ENCODE measurements around the gene VPS26C.

GRCh38 chr21:37182222-37182621 lies 84.9 kb downstream of the VPS26C start:
- TF ChIP-seq, protein P1, sequence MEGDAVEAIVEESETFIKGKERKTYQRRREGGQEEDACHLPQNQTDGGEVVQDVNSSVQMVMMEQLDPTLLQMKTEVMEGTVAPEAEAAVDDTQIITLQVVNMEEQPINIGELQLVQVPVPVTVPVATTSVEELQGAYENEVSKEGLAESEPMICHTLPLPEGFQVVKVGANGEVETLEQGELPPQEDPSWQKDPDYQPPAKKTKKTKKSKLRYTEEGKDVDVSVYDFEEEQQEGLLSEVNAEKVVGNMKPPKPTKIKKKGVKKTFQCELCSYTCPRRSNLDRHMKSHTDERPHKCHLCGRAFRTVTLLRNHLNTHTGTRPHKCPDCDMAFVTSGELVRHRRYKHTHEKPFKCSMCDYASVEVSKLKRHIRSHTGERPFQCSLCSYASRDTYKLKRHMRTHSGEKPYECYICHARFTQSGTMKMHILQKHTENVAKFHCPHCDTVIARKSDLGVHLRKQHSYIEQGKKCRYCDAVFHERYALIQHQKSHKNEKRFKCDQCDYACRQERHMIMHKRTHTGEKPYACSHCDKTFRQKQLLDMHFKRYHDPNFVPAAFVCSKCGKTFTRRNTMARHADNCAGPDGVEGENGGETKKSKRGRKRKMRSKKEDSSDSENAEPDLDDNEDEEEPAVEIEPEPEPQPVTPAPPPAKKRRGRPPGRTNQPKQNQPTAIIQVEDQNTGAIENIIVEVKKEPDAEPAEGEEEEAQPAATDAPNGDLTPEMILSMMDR (IDR thresholded peaks at IDR 0.05 in 8 of 11, conservative IDR thresholded peaks at IDR 0.05 in 3 of 11), result no peak
- TF ChIP-seq POLR2A (IDR thresholded peaks at IDR 0.05), result no peak
